HepG2 (cell line): ENCODE data around the gene NEURL2. TPM values are rescaled to one million over a fixed set of nuclear protein-coding genes. Genes with fewer than 3 reads are reported as not detected.

Source experiments
- ATAD3A ChIP-seq: sonication (generic); formaldehyde crosslinking; IDR thresholded peaks from 2 replicates; pipeline ENCODE4 v1.4.0; 2020; ENCODE audit warnings: missing genetic modification reagents
- CSRNP1 ChIP-seq: sonication (generic); formaldehyde crosslinking; IDR thresholded peaks from 2 replicates; pipeline ENCODE4 v1.8.1; 2023; ENCODE audit warnings: mild to moderate bottlenecking, missing genetic modification reagents
- ERF ChIP-seq: IDR thresholded peaks from 2 replicates; pipeline ENCODE4 v1.6.1; 2018; ENCODE audit warnings: missing biosample characterization, missing genetic modification reagents
- FOXA1 ChIP-seq, 2 experiments: fragments of 450-650 bp in 1 of 2; sonication (generic) in 1 of 2; formaldehyde crosslinking in 1 of 2; IDR thresholded peaks; 2 replicates each; pipeline versions ENCODE4 v1.4.0 to v1.6.1; 2016 to 2020; ENCODE audit warnings: missing genetic modification reagents in 1 of 2
- HMG20B ChIP-seq: conservative IDR thresholded peaks from 2 replicates; pipeline ENCODE4 v1.6.1; 2016; ENCODE audit warnings: missing genetic modification reagents, missing compliant biosample characterization
- HNRNPK ChIP-seq: fragments of 200-400 bp; formaldehyde crosslinking; IDR thresholded peaks from 2 replicates; pipeline ENCODE4 v1.6.1; 2018; ENCODE audit warnings: low read length, low read depth, moderate library complexity, mild to moderate bottlenecking; ENCODE audit not compliant: poor library complexity, severe bottlenecking
- PRDM10 ChIP-seq: sonication (generic); formaldehyde crosslinking; IDR thresholded peaks from 2 replicates; pipeline ENCODE4 v1.4.0; 2020; ENCODE audit warnings: low read depth, missing genetic modification reagents
- RXRA ChIP-seq: sonication (generic); formaldehyde crosslinking; IDR thresholded peaks from 2 replicates; pipeline ENCODE4 v1.5.1; 2020; ENCODE audit warnings: missing genetic modification reagents
- SOX6 ChIP-seq, 2 experiments: fragments of 450-650 bp in 1 of 2; sonication (generic) in 1 of 2; formaldehyde crosslinking in 1 of 2; IDR thresholded peaks; 2 replicates each; pipeline versions ENCODE4 v1.4.0 to v1.6.1; 2017 to 2020; ENCODE audit warnings: antibody characterized with exemption in 1 of 2, mild to moderate bottlenecking in 1 of 2, missing genetic modification reagents in 1 of 2
- SPEN ChIP-seq: sonication (generic); formaldehyde crosslinking; IDR thresholded peaks from 2 replicates; pipeline ENCODE4 v1.5.1; 2020; ENCODE audit warnings: low read depth, mild to moderate bottlenecking, missing genetic modification reagents
- ZNF280D ChIP-seq: sonication (generic); formaldehyde crosslinking; IDR thresholded peaks from 2 replicates; pipeline ENCODE4 v1.5.1; 2020; ENCODE audit warnings: mild to moderate bottlenecking, missing genetic modification reagents
- ZNF572 ChIP-seq: sonication (generic); formaldehyde crosslinking; IDR thresholded peaks from 2 replicates; pipeline ENCODE4 v1.5.1; 2020; ENCODE audit warnings: mild to moderate bottlenecking, missing genetic modification reagents
- ZNF724P ChIP-seq: sonication (generic); formaldehyde crosslinking; IDR thresholded peaks from 2 replicates; pipeline ENCODE4 v1.8.0; 2022; ENCODE audit warnings: missing genetic modification reagents, borderline replicate concordance
- ZNF784 ChIP-seq: sonication (generic); formaldehyde crosslinking; IDR thresholded peaks from 2 replicates; pipeline ENCODE4 v1.5.1; 2020; ENCODE audit warnings: missing genetic modification reagents, mild to moderate bottlenecking, borderline replicate concordance
- ZNF800 ChIP-seq: sonication (generic); formaldehyde crosslinking; IDR thresholded peaks from 2 replicates; pipeline ENCODE4 v1.4.0; 2020; ENCODE audit warnings: missing genetic modification reagents
- ZNF850 ChIP-seq: sonication (generic); formaldehyde crosslinking; conservative IDR thresholded peaks from 2 replicates; pipeline ENCODE4 v1.9.0; 2021; ENCODE audit warnings: mild to moderate bottlenecking, missing genetic modification reagents
- polyA plus RNA-seq, 8 experiments: library from polyadenylated mRNA; depleted of rRNA in 3 of 8; stranded (reverse) in 7 of 8; unstranded in 1 of 8; fragments of >200 nt; fragmentation: Illumina TruSeq in 4 of 8; extraction: Trizol in 4 of 8; gene quantifications; 2 replicates each; pipeline versions ENCODE4 v1.2.1 to v1.2.3, GENCODE V29; 2011 to 2016; ENCODE audit warnings: low read depth in 4 of 8, missing spikeins in 1 of 8, mixed read lengths in 1 of 8; ENCODE audit not compliant: insufficient read depth in 1 of 8
- total RNA-seq, 5 experiments: library from RNA; depleted of rRNA; stranded (reverse); fragments of >200 nt; fragmentation: Illumina TruSeq; extraction: Trizol; gene quantifications; 2 replicates each; pipeline ENCODE4 v1.2.3, GENCODE V29; 2016; ENCODE audit warnings: low read depth in 1 of 5

The NEURL2 gene
- total and polyA plus RNA-seq, 2 of the 13 experiments (the other 11 are each of a cell fraction or from before 2014, with no cell fraction given) = 7.2 to 9.7 TPM

GRCh38 chr20:45880988-45881788 lies 9.8 kb downstream of the NEURL2 start, which contains the start of gene ZSWIM1 (continued):
- TF ChIP-seq PRDM10 (CRISPR knock-in tag) (peak; percentile 56), ZNF724P (CRISPR knock-in tag) (no peak), RXRA (CRISPR knock-in tag) (peak; percentile 95), ZNF280D (CRISPR knock-in tag) (peak; percentile 64; the same call in 1 of the 2 replicates), SOX6 (IDR thresholded peaks at IDR 0.05) (no peak), SOX6 (CRISPR knock-in tag; IDR thresholded peaks at IDR 0.05) (peak; percentile 64), CSRNP1 (CRISPR knock-in tag) (peak; percentile 74; the same call in 1 of the 2 replicates), ERF (CRISPR knock-in tag) (no peak; the same call in none of the 2 replicates), ATAD3A (CRISPR knock-in tag) (no peak), SPEN (CRISPR knock-in tag) (peak; percentile 58; the same call in 1 of the 2 replicates), FOXA1 (IDR thresholded peaks at IDR 0.05) (no peak), FOXA1 (CRISPR knock-in tag; IDR thresholded peaks at IDR 0.05) (no peak; the same call in 1 of the 2 replicates), ZNF850 (CRISPR knock-in tag) (no peak), HNRNPK (no peak), ZNF800 (CRISPR knock-in tag) (peak; percentile 59; the same call in 1 of the 2 replicates), ZNF784 (peak; percentile 93), ZNF572 (no peak), HMG20B (0 out of 2 replicates have a peak, but pooled peaks have one; percentile 24)
